T-cell (primary cell): ENCODE measurements around the gene SLC23A1. TPM values are rescaled to one million over a fixed set of nuclear protein-coding genes. Genes with fewer than 3 reads are reported as not detected.
"Not testable (repeated sequence)": the region's sequence is repeated elsewhere in the genome, so short reads cannot be mapped to it uniquely, and the experiment has no call there.

Experiments
- ATAC-seq, 4 experiments: fragments of 200-7000 bp in 3 of 4; fragments of 150-1000 bp in 1 of 4; cut with Tn5 transposase; replicated peaks in 1 of 4; 1 replicate in 3 of 4; 2 replicates in 1 of 4; pipeline ENCODE4 v1.10.0; 2021; ENCODE audit warnings: moderate library complexity in 3 of 4, mild to moderate bottlenecking in 2 of 4, moderate number of reproducible peaks in 1 of 4
- CTCF ChIA-PET, 2 donors: fragments of 300-600 bp; sonication (Branson Sonifier 250); formaldehyde crosslinking; loops; one replicate each; lab custom pipeline; 2022; ENCODE audit warnings: antibody characterized with exemption in 2 of 2; lab: Charles Lee
- POLR2A ChIA-PET, 2 donors: fragments of 300-600 bp; sonication (Branson Sonifier 250); formaldehyde crosslinking; loops; one replicate each; lab custom pipeline; 2022; ENCODE audit warnings: antibody characterized with exemption in 2 of 2; lab: Charles Lee
- DNase-seq, 35 experiments: peaks; one replicate each; pipeline versions ENCODE4 v3.0.0 to v3.0.0-alpha.2; 2013 to 2023
- H3K27ac ChIP-seq: one replicate; pipeline ENCODE4 v1.5.1; 2013; ENCODE audit warnings: low read length
- H3K27me3 ChIP-seq, 2 experiments: replicated peaks in 1 of 2; 1 replicate in 1 of 2; 2 replicates in 1 of 2; pipeline versions ENCODE4 v1.6.1 to v1.7.0; 2013; ENCODE audit warnings: low read length in 1 of 2, mixed read lengths in 1 of 2; ENCODE audit not compliant: control insufficient read depth in 2 of 2, insufficient read depth in 2 of 2; ENCODE audit errors: extremely low read depth in 1 of 2
- H3K36me3 ChIP-seq, 2 donors: 1 replicate in 1 of 2; 2 replicates in 1 of 2; pipeline versions ENCODE4 v1.6.1 to v1.7.0; 2013; ENCODE audit warnings: low read length in 1 of 2; ENCODE audit not compliant: control insufficient read depth in 2 of 2, insufficient read depth in 1 of 2; ENCODE audit errors: extremely low read depth in 1 of 2
- H3K4me1 ChIP-seq, 2 experiments: 1 replicate in 1 of 2; 2 replicates in 1 of 2; pipeline versions ENCODE4 v1.6.1 to v1.7.0; 2013; ENCODE audit warnings: low read length in 2 of 2, mixed read lengths in 1 of 2; ENCODE audit not compliant: insufficient read depth in 2 of 2, control insufficient read depth in 1 of 2; ENCODE audit errors: extremely low read depth in 1 of 2
- H3K4me3 ChIP-seq, 2 donors: 1 replicate in 1 of 2; 2 replicates in 1 of 2; pipeline versions ENCODE4 v1.5.1 to v1.7.0; 2013; ENCODE audit warnings: mild to moderate bottlenecking in 2 of 2, low read length in 1 of 2, moderate library complexity in 1 of 2; ENCODE audit not compliant: control insufficient read depth in 1 of 2; ENCODE audit errors: extremely low read depth in 1 of 2
- H3K9me3 ChIP-seq: 2 replicates; pipeline ENCODE4 v1.7.0; 2013
- H3K27ac Mint-ChIP-seq, 2 donors: one replicate each; pipeline ENCODE4 v1.8.0; 2020 to 2021; ENCODE audit warnings: mild to moderate bottlenecking in 2 of 2, mixed read lengths in 2 of 2
- H3K27me3 Mint-ChIP-seq, 2 donors: one replicate each; pipeline ENCODE4 v1.8.0; 2021 to 2022; ENCODE audit warnings: mixed read lengths in 2 of 2
- H3K36me3 Mint-ChIP-seq: one replicate; pipeline ENCODE4 v1.8.0; 2021; ENCODE audit warnings: mixed read lengths
- H3K4me1 Mint-ChIP-seq, 3 donors: one replicate each; pipeline ENCODE4 v1.8.0; 2020 to 2022; ENCODE audit warnings: mixed read lengths in 3 of 3, mild to moderate bottlenecking in 1 of 3
- H3K4me3 Mint-ChIP-seq, 3 donors: one replicate each; pipeline ENCODE4 v1.8.0; 2020 to 2022; ENCODE audit warnings: mild to moderate bottlenecking in 3 of 3, mixed read lengths in 3 of 3, moderate library complexity in 3 of 3
- H3K9me3 Mint-ChIP-seq, 3 donors: one replicate each; pipeline ENCODE4 v1.8.0; 2020 to 2022; ENCODE audit warnings: mixed read lengths in 3 of 3
- WGBS: methylation state at CpG from one replicate; pipeline ENCODE4 v1.1.5; 2013; ENCODE audit warnings: missing lambda C conversion rate; ENCODE audit not compliant: insufficient coverage; 5-methylcytosine and 5-hydroxymethylcytosine counted together
- total RNA-seq, 35 experiments: library from RNA in 6 of 35; stranded (reverse) in 6 of 35; fragments of 120-200 nt in 1 of 35; gene quantifications; one replicate each; pipeline versions ENCODE4 v1.2.1 to v1.2.4 and lab custom pipeline; 2013 to 2026

SLC23A1 gene
- total RNA-seq, 5 donors from 2014 or later (not counting 1 experiment from before 2014, with no cell fraction given): 0.15 to 0.86 TPM; not detected in 3

DNA sequence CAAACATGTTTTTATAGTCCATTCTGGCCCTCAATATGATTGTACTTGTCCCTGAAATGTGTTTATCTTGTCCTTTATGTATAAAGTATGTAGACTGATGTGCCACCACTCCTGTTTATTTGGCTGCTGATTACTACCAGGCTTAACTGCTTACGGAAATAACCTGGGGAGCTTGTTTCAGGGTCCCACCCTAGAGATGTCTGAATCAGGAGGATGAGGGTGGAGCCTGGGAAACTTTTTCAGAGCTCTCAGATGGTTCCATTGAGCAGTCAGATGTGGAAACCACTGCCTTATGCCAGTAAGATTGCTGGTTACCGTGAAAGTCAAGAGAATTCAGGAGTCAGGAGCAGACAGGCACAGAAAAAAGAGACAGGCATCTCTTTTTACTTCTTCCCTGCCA is 19.2 kb downstream of the SLC23A1 start:
- Mint-ChIP-seq H3K36me3 (peaks cover 29% of the 10 kb centered on the region), H3K27ac (no peak overlapping the region)
- WGBS: 93% methylated on average over 2 of the region's 2 CpGs

DNA sequence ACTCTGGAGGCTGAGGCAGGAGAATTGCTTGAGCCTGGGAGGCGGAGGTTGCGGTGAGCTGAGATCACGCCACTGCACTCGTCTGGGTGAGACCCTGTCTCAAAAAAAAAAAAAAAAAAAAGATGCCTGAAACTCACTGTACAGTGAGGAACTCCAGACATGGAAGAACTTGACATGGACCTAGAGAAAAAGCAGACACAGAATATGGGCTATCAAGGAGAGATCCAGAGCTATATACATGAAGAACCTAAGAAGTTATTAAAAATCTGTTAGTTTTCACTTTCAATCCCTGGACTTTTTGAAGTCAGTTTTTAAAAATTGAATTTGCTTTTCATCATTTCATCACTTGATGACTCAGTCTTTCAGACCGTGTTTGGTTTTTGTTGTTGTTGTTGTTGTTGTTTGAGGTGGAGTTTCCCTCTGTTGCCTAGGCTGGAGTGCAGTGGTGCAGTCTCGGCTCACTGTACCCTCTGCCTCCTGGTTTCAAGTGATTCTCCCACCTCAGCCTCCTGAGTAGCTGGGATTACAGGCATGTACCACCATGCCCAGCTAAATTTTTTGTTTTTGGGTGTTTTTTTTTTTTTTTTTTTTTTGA is 21.2 kb downstream of the SLC23A1 start:
- no peak overlapping the region for H3K4me3 ChIP-seq
- Mint-ChIP-seq H3K36me3 (peaks cover 35% of the 10 kb centered on the region), H3K27ac (no peak overlapping the region), H3K4me1 (peaks cover 21 to 29% (median 24%) of the 10 kb centered on the region in 3 donors), H3K9me3 (no peaks in the 10 kb centered on the region), H3K4me3 (no peak overlapping the region), H3K27me3 (no peaks in the 10 kb centered on the region)
- POLR2A ChIA-PET: interaction anchor here (0.6 to 0.8 kb wide), 5 partner anchors 12 to 1025 kb away, joined by 3 to 6 read pairs (median 4); no protein-coding TSS in a partner anchor
- CTCF ChIA-PET: interaction anchor here in 1 of 2 donors (0.6 kb wide), 1 partner anchor 152 kb away, joined by 4 read pairs; no protein-coding TSS in a partner anchor
- DNase-seq (no peak), ATAC-seq (no peak)
- no peaks in the 10 kb centered on the region for H3K9me3 ChIP-seq
- H3K4me1 ChIP-seq: no peaks in the 10 kb centered on the region
- no CpG with 5 or more reads among the region's 6 CpGs for WGBS
- no peaks in the 10 kb centered on the region for H3K27me3 ChIP-seq
- H3K36me3 ChIP-seq: peaks cover 9 to 35% of the 10 kb centered on the region in 2 donors
- H3K27ac ChIP-seq: no peak overlapping the region

More for the DNA sequence above, 19.2 kb downstream of the SLC23A1 start:
- ATAC-seq: no peak
- ChIA-PET CTCF (no interaction called here), POLR2A (interaction anchor here in 1 of 2 donors (1.1 kb wide), 1 partner anchor 17 kb away, joined by 4 read pairs; no protein-coding TSS in a partner anchor)
- H3K9me3 Mint-ChIP-seq: no peaks in the 10 kb centered on the region
- no peak for DNase-seq
- Histone ChIP-seq H3K27ac (no peak overlapping the region), H3K27me3 (no peaks in the 10 kb centered on the region), H3K4me3 (no peak overlapping the region), H3K36me3 (peaks cover 9 to 50% of the 10 kb centered on the region in 2 donors), H3K9me3 (no peaks in the 10 kb centered on the region), H3K4me1 (no peaks in the 10 kb centered on the region)
- peaks cover 5 to 14% (median 13%) of the 10 kb centered on the region in 3 donors for H3K4me1 Mint-ChIP-seq
- H3K4me3 Mint-ChIP-seq: no peak overlapping the region
- no peaks in the 10 kb centered on the region for H3K27me3 Mint-ChIP-seq

DNA sequence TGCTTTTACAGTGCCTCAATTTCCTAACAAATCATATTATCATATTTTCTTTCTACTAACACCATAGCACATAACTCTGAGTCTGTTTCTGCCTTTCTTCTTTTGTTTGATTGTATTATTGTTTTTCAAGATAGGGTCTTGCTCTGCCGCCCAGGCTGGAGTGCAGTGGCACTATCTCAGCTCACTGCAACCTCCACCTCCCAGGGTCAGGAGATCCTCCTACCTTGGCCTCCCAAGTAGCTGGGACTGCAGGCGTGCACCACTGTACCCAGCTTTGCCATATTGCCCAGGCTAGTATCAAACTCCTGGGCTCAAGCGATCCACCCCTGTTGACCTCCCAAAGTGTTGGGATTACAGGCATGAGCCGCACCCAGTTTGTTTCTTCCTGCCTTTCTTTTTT is 22.7 kb downstream of the SLC23A1 start:
- H3K36me3 ChIP-seq: peaks cover 5 to 20% of the 10 kb centered on the region in 2 donors
- H3K4me3 ChIP-seq: no peak overlapping the region
- ATAC-seq (no peak), DNase-seq (no peak)
- H3K4me3 Mint-ChIP-seq: no peak overlapping the region
- CTCF ChIA-PET: no interaction called here
- H3K9me3 Mint-ChIP-seq: no peaks in the 10 kb centered on the region
- H3K9me3 ChIP-seq: no peaks in the 10 kb centered on the region
- H3K27me3 Mint-ChIP-seq: no peaks in the 10 kb centered on the region
- WGBS: 100% methylated on average over 3 of the region's 4 CpGs
- no peaks in the 10 kb centered on the region for H3K4me1 ChIP-seq
- POLR2A ChIA-PET: interaction anchor here in 1 of 2 donors (0.5 to 0.6 kb wide), 2 partner anchors 8 to 782 kb away, joined by 4 to 5 read pairs; no protein-coding TSS in a partner anchor
- peaks cover 28% of the 10 kb centered on the region for H3K36me3 Mint-ChIP-seq
- no peak overlapping the region for H3K27ac ChIP-seq
- H3K27ac Mint-ChIP-seq: no peak overlapping the region
- H3K4me1 Mint-ChIP-seq: peaks cover 24 to 35% (median 26%) of the 10 kb centered on the region in 3 donors
- no peaks in the 10 kb centered on the region for H3K27me3 ChIP-seq

DNA sequence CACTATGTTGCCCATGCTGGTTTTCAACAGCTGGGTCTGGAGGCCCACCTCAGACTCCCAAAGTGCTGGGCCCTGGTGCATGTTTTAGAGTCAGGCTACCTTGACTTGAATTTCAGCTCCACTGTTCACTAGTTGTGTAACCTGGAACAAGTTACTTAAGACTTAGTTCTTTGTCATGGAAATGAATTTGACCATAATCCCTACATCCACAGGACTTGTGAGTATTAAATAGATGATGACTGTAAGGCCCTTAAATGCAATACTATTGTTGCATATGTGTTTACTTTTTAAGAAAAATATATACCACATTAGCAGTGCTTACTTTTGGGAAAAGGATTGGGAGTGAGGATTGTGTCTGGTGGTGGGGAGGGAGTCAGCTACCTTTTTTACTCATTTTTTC is 25.0 kb downstream of the SLC23A1 start:
- peaks cover 4 to 5% of the 10 kb centered on the region in 2 donors for H3K36me3 ChIP-seq
- peaks cover 0 to 4% of the 10 kb centered on the region in 2 experiments for H3K4me1 ChIP-seq
- Mint-ChIP-seq H3K4me1 (peaks cover 35 to 45% (median 36%) of the 10 kb centered on the region in 3 donors), H3K4me3 (no peak overlapping the region), H3K27ac (no peak overlapping the region), H3K36me3 (peaks cover 20% of the 10 kb centered on the region), H3K9me3 (peaks cover 0 to 5% (median 0%) of the 10 kb centered on the region in 3 donors), H3K27me3 (no peaks in the 10 kb centered on the region)
- no peaks in the 10 kb centered on the region for H3K9me3 ChIP-seq
- DNase-seq: no peak
- H3K27ac ChIP-seq: no peak overlapping the region
- POLR2A ChIA-PET: no interaction called here
- H3K4me3 ChIP-seq: no peak overlapping the region
- CTCF ChIA-PET: interaction anchor here in 1 of 2 donors (1.2 kb wide), 1 partner anchor 72 kb away, joined by 5 read pairs; no protein-coding TSS in a partner anchor
- no peak for ATAC-seq
- no peaks in the 10 kb centered on the region for H3K27me3 ChIP-seq

DNA sequence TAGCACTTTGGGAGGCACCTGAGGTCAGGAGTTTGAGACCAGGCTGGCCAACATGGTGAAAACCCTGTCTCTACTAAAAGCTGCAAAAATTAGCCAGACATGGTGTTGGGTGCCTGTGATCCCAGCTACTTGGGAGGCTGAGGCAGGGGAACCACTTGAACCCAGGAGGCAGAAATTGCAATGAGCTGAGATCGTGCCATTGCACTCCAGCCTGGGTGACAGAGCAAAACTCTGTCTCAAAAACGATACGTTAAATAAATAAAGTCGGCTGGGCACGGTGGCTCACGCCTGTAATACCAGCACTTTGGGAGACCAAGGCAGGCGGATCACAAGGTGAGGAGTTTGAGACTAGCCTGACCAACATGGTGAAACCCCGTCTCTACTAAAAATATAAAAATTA is 27.2 kb downstream of the SLC23A1 start:
- H3K4me3 ChIP-seq, H3K4me3 Mint-ChIP-seq, H3K9me3 Mint-ChIP-seq, H3K27ac Mint-ChIP-seq, H3K36me3 ChIP-seq, H3K27me3 Mint-ChIP-seq, H3K9me3 ChIP-seq, DNase-seq, H3K27ac ChIP-seq, H3K4me1 ChIP-seq, H3K27me3 ChIP-seq, ATAC-seq, CTCF ChIA-PET: not testable (repeated sequence)
- 100% methylated on average over 5 of the region's 8 CpGs for WGBS
- POLR2A ChIA-PET: interaction anchor here in 1 of 2 donors (0.6 kb wide), 1 partner anchor 240 kb away, joined by 4 read pairs; no protein-coding TSS in a partner anchor
- peaks cover 43 to 55% (median 48%) of the 10 kb centered on the region in 3 donors for H3K4me1 Mint-ChIP-seq
- H3K36me3 Mint-ChIP-seq: peaks cover 29% of the 10 kb centered on the region

DNA sequence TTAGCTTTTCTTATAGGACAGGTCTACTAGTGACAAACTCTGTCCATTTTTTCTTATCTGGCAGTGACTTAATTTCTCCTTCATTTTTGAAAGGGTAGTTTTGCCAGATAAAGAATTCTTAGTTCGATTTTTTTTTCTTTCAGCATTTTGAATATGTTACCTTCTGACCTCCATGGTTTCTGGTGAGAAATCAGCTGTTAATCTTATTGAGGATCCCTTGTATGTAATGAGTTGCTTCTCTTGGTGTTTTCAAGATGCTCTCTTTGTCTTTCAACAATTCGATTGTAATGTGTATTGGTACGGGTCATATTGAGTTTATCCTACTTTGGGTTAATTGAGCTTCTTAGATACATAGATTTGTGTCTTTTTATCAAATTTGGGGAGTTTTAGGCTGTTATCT is 28.9 kb downstream of the SLC23A1 start:
- no CpG with 5 or more reads among the region's 3 CpGs for WGBS
- H3K36me3 ChIP-seq: no peaks in the 10 kb centered on the region
- no peaks in the 10 kb centered on the region for H3K27me3 ChIP-seq
- CTCF ChIA-PET: interaction anchor here (0.6 to 1.1 kb wide), 2 partner anchors 20 to 50 kb away, joined by 3 read pairs; partner anchors contain the start of gene SPATA24 (in 1 of the 2)
- no peak overlapping the region for H3K27ac Mint-ChIP-seq
- H3K9me3 ChIP-seq: no peaks in the 10 kb centered on the region
- peaks cover 29% of the 10 kb centered on the region for H3K36me3 Mint-ChIP-seq
- H3K27me3 Mint-ChIP-seq: no peaks in the 10 kb centered on the region
- H3K4me1 Mint-ChIP-seq: peaks cover 50 to 58% (median 52%) of the 10 kb centered on the region in 3 donors
- POLR2A ChIA-PET: interaction anchor here in 1 of 2 donors (0.5 to 0.7 kb wide), 2 partner anchors 10 to 61 kb away, joined by 3 read pairs; no protein-coding TSS in a partner anchor
- H3K4me1 ChIP-seq: peaks cover 0 to 9% of the 10 kb centered on the region in 2 experiments
- ATAC-seq (no peak), DNase-seq (no peak)
- H3K4me3 Mint-ChIP-seq: no peak overlapping the region
- H3K9me3 Mint-ChIP-seq: peaks cover 0 to 5% (median 0%) of the 10 kb centered on the region in 3 donors
- no peak overlapping the region for H3K27ac ChIP-seq
- H3K4me3 ChIP-seq: no peak overlapping the region
